Cardiac muscle cell (in vitro differentiated cells and primary cell): ENCODE results near the gene KCNAB2. TPM values are rescaled to one million over a fixed set of nuclear protein-coding genes. Genes with fewer than 3 reads are reported as not detected.
"Not testable (repeated sequence)": the region's sequence is repeated elsewhere in the genome, so short reads cannot be mapped to it uniquely, and the experiment has no call there.

Source experiments
- DNase-seq, 2 donors: peaks; one replicate each; pipeline versions ENCODE4 v3.0.0 to v3.0.0-alpha.2; 2010 to 2017; ENCODE audit warnings: low read depth in 1 of 2, low spot score in 1 of 2
- H3K27ac ChIP-seq: fragments of 200-600 bp; sonication (generic); 2 replicates; pipeline ENCODE4 v1.5.1; 2016
- H3K27me3 ChIP-seq: fragments of 200-600 bp; sonication (generic); 2 replicates; pipeline ENCODE4 v1.6.0; 2016; ENCODE audit warnings: control low read depth
- H3K36me3 ChIP-seq: fragments of 200-600 bp; sonication (generic); 2 replicates; pipeline ENCODE4 v1.5.1; 2016; ENCODE audit warnings: control low read depth
- H3K4me1 ChIP-seq: fragments of 200-600 bp; sonication (generic); 2 replicates; pipeline ENCODE4 v1.8.1; 2017; ENCODE audit warnings: low read depth, mild to moderate bottlenecking, mixed run types
- H3K4me3 ChIP-seq: fragments of 200-600 bp; sonication (generic); 2 replicates; pipeline ENCODE4 v1.5.1; 2016; ENCODE audit warnings: mild to moderate bottlenecking
- H3K9me3 ChIP-seq: fragments of 200-600 bp; sonication (generic); 2 replicates; pipeline ENCODE4 v1.5.1; 2017; ENCODE audit warnings: low read depth, mild to moderate bottlenecking, control low read depth
- polyA plus RNA-seq: library from polyadenylated mRNA; unstranded; fragments of >200 nt; fragmentation: Nextera tagmentation; extraction: Ambion mirVana; gene quantifications from 2 replicates; pipeline ENCODE4 v1.2.1, GENCODE V29; 2016
- total RNA-seq: library from RNA; depleted of rRNA; stranded (reverse); fragments of >200 nt; gene quantifications from 2 replicates; pipeline ENCODE4 v1.2.3, GENCODE V29; 2016
- TF ChIP-seq, protein P1 (sequence below): IDR thresholded peaks from 2 replicates; pipeline ENCODE4 v1.5.1; 2012; ENCODE audit warnings: low read depth, mild to moderate bottlenecking, low read length

Gene KCNAB2
- total and polyA plus RNA-seq, 2 experiments from 2014 or later = 5.5 to 10.8 TPM

DNA sequence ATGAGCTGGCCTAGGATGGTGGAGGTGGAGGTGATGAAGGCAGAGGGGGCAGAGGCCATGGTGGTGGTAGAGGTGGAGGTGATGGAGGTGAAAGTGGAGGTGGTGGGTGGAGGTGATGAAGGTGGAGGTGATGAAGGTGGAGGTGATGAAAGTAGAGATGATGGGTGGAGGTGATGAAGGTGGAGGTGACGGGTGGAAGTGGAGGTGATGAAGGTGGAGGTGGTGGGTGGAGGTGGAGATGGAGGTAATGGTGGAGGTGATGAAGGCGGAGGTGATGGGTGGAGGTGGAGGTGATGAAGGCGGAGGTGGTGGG lies 33.8 kb upstream of the KCNAB2 start:
- no peaks in the 10 kb centered on the region for H3K27me3 ChIP-seq
- H3K27ac ChIP-seq = no peak overlapping the region
- H3K4me3 ChIP-seq = no peak overlapping the region
- TF ChIP-seq, protein P1, sequence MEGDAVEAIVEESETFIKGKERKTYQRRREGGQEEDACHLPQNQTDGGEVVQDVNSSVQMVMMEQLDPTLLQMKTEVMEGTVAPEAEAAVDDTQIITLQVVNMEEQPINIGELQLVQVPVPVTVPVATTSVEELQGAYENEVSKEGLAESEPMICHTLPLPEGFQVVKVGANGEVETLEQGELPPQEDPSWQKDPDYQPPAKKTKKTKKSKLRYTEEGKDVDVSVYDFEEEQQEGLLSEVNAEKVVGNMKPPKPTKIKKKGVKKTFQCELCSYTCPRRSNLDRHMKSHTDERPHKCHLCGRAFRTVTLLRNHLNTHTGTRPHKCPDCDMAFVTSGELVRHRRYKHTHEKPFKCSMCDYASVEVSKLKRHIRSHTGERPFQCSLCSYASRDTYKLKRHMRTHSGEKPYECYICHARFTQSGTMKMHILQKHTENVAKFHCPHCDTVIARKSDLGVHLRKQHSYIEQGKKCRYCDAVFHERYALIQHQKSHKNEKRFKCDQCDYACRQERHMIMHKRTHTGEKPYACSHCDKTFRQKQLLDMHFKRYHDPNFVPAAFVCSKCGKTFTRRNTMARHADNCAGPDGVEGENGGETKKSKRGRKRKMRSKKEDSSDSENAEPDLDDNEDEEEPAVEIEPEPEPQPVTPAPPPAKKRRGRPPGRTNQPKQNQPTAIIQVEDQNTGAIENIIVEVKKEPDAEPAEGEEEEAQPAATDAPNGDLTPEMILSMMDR = no peak
- no peak for DNase-seq
- peaks cover 2% of the 10 kb centered on the region for H3K4me1 ChIP-seq
- H3K36me3 ChIP-seq = no peaks in the 10 kb centered on the region
- no peaks in the 10 kb centered on the region for H3K9me3 ChIP-seq

DNA sequence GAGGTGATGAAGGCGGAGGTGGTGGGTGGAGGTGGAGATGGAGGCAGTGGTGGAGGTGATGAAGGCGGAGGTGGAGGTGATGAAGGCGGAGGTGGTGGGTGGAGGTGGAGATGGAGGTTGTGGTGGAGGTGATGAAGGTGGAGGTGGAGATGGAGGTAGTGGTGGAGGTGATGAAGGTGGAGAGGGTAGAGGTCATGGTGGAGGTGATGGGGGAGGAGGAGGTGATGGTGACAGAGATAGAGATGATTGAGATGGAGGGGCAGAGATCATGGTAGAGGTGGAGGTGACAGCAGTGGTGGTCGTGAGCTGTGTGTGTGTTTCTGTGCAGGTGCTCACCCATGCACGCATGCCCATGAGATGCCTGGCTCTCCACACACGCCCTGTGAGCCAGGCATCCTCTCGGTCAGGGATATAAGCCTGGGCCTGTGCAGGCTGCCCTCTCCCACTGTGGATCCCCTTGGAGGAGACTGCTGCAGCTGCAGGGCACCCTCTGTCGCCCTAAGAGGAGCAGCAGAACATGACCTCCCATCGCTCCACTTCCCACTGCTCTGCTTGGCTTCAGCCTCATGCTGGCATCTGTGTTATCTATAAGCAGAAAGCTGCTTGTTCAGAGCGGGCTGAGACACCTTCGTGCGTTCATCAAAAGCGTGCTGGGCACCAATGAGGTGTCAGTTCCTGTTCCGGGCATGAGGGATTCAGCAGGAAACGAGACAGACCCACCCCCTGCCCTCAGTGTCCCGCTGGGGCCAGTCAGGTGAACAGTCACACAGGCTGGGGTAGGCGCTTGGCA lies 33.0 kb upstream of the KCNAB2 start:
- Histone ChIP-seq H3K36me3 (no peaks in the 10 kb centered on the region), H3K4me1 (no peaks in the 10 kb centered on the region), H3K27ac (no peak overlapping the region), H3K4me3 (no peak overlapping the region), H3K27me3 (no peaks in the 10 kb centered on the region), H3K9me3 (no peaks in the 10 kb centered on the region)
- TF ChIP-seq, protein P1 = no peak
- no peak for DNase-seq

- Histone ChIP-seq H3K27ac (no peak overlapping the region), H3K4me3 (no peak overlapping the region), H3K9me3 (no peaks in the 10 kb centered on the region), H3K36me3 (no peaks in the 10 kb centered on the region), H3K27me3 (no peaks in the 10 kb centered on the region), H3K4me1 (no peaks in the 10 kb centered on the region)
- DNase-seq = no peak
- TF ChIP-seq, protein P1 = no peak
Observed at GRCh38 chr1:6013491-6013890, 32.2 kb upstream of the KCNAB2 start.

- Histone ChIP-seq H3K27ac (no peak overlapping the region), H3K36me3 (no peaks in the 10 kb centered on the region), H3K4me1 (no peaks in the 10 kb centered on the region), H3K27me3 (no peaks in the 10 kb centered on the region), H3K9me3 (no peaks in the 10 kb centered on the region), H3K4me3 (no peak overlapping the region)
- no peak for DNase-seq
- TF ChIP-seq, protein P1 = no peak
Observed at GRCh38 chr1:6014130-6014999, 31.3 kb upstream of the KCNAB2 start.

- Histone ChIP-seq H3K4me1 (no peaks in the 10 kb centered on the region), H3K9me3 (no peaks in the 10 kb centered on the region), H3K36me3 (no peaks in the 10 kb centered on the region), H3K4me3 (no peak overlapping the region), H3K27ac (no peak overlapping the region), H3K27me3 (no peaks in the 10 kb centered on the region)
- DNase-seq = peak in 1 of 2 donors; percentile 47
- TF ChIP-seq, protein P1 = no peak
Observed at GRCh38 chr1:6016191-6016865, 29.4 kb upstream of the KCNAB2 start.

DNA sequence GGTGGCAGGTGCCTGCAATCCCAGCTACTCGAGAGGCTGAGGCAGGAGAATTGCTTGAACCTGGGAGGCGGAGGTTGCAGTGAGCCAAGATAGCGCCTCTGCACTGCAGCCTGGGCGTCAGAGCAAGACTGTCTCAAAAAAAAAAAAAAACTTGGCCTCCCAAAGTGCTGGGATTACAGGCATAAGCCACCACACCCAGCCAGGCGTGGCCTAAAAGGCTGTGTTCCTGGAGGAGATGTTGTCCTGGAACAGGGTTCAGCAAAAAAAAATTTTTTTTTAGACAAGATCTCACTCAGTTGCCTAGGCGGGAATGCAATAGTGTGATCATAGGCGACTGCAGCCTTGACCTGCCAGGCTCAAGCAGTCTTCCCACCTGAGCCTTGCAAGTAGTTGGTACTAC lies 28.0 kb upstream of the KCNAB2 start:
- not testable (repeated sequence) for H3K9me3 ChIP-seq, H3K4me1 ChIP-seq, H3K27me3 ChIP-seq, H3K36me3 ChIP-seq, H3K4me3 ChIP-seq, DNase-seq, H3K27ac ChIP-seq
